Measurements from ENCODE around the gene CAGE1. TPM values are rescaled to one million over a fixed set of nuclear protein-coding genes. Genes with fewer than 3 reads are reported as not detected.
"Not testable (repeated sequence)": the region's sequence is repeated elsewhere in the genome, so short reads cannot be mapped to it uniquely, and the experiment has no call there.

The CAGE1 gene
- total RNA-seq, 2 experiments from 2014 or later = 0.07 to 0.09 TPM

DNA sequence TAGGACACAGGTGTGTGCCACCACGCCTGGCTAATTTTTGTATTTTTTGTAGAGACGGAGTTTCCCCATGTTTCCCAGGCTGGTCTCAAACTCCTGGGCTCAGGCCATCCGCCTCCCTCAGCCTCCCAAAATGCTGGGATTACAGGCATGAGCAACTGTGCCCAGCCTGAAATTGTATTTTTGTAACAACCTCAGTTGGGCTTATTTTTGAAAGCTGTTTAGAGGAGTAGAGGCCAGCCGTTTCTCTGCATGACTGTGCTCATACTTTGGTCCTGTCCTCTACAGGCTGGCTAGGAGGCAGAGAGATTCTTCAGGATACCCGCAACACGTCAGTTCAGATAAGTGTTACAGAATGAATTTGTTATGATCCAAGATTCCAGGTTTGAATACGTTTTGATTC, 22.1 kb downstream of the CAGE1 start:
- POLR2A ChIA-PET = no interaction called here
- no peaks in the 10 kb centered on the region for H3K9me3 Mint-ChIP-seq (ENCODE audit: low read depth)
- no peak for DNase-seq
- H3K36me3 Mint-ChIP-seq (ENCODE audit: low read depth) = no peaks in the 10 kb centered on the region
- peaks cover 6% of the 10 kb centered on the region for H3K27me3 Mint-ChIP-seq
- no peak overlapping the region for H3K27ac Mint-ChIP-seq
- intact Hi-C loops (cut with DNase I, micrococcal nuclease) = no loop called here
- ATAC-seq = no peak
- CTCF ChIA-PET = no interaction called here
- H3K4me3 Mint-ChIP-seq = no peak overlapping the region
- no peaks in the 10 kb centered on the region for H3K4me1 Mint-ChIP-seq

DNA sequence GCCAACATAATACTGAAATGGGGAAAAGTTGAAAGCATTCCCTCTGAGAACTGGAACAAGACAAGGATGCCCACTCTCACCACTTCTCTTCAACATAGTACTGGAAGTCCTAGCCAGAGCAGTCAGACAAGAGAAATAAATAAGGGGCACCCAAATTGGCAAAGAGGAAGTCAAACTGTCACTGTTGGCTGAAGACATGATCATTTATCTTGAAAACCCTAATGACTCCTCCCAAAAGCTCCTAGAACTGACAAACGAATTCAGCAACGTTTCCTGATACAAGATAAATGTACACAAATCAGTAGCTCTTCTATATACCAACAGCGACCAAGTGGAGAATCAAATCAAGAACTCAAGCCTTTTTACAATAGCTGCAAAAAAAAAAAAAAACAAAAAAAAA, 37.6 kb downstream of the CAGE1 start:
- intact Hi-C loops (cut with DNase I, micrococcal nuclease); H3K4me1 Mint-ChIP-seq; DNase-seq; H3K4me3 Mint-ChIP-seq; H3K27me3 Mint-ChIP-seq; H3K27ac Mint-ChIP-seq; POLR2A ChIA-PET; ATAC-seq; H3K9me3 Mint-ChIP-seq (ENCODE audit: low read depth); H3K36me3 Mint-ChIP-seq (ENCODE audit: low read depth): not testable (repeated sequence)
- CTCF ChIA-PET = interaction anchor here (0.7 kb wide), 1 partner anchor 19 kb away, joined by 4 read pairs; no protein-coding TSS in a partner anchor

DNA sequence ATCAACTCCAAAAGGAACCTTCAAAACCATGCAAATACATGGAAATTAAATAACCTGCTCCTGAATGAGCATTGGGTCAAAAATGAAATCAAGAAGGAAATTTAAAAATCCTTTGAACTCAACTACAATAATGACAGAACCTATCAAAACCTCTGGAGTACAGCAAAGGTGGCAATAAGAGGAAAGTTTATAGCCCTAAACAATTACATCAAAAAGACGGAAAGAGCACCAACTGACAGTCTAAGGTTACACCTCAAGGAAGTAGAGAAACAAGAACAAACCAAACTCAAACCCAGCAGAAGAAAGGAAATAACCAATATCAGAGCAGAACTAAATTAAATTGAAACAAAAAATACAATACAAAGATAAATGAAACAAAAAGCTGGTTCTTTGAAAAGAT, 39.0 kb downstream of the CAGE1 start:
- H3K27ac Mint-ChIP-seq; POLR2A ChIA-PET; H3K4me1 Mint-ChIP-seq; CTCF ChIA-PET; DNase-seq; H3K36me3 Mint-ChIP-seq (ENCODE audit: low read depth); H3K9me3 Mint-ChIP-seq (ENCODE audit: low read depth); ATAC-seq; intact Hi-C loops (cut with DNase I, micrococcal nuclease); H3K27me3 Mint-ChIP-seq; H3K4me3 Mint-ChIP-seq: not testable (repeated sequence)

DNA sequence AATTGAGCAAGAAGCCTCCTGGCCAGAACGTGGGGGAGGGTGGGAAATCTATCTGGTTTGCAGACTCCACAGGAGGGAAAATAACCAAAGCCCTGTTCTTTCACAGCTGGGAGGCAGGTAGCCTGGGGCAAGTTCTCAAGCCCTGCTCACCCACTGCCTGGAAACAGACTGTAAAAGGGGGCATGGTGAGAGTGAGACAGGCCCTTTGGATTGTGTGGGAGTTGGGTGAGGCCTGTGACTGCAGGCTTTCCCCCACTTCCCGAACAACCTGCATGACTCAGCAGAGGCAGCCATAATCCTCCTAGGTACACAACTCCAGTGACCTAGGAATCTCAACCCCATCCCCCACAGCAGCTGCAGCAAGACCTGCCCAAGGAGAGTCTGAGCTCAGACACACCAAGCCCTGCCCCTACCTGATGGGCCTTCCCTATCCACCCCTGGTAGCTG, 42.0 kb downstream of the CAGE1 start:
- H3K4me1 Mint-ChIP-seq; H3K9me3 Mint-ChIP-seq (ENCODE audit: low read depth); H3K4me3 Mint-ChIP-seq; ATAC-seq; intact Hi-C loops (cut with DNase I, micrococcal nuclease); H3K27me3 Mint-ChIP-seq; POLR2A ChIA-PET; H3K36me3 Mint-ChIP-seq (ENCODE audit: low read depth); H3K27ac Mint-ChIP-seq; DNase-seq: not testable (repeated sequence)
- CTCF ChIA-PET = interaction anchor here (0.5 kb wide), 1 partner anchor 670 kb away, joined by 3 read pairs; no protein-coding TSS in a partner anchor

DNA sequence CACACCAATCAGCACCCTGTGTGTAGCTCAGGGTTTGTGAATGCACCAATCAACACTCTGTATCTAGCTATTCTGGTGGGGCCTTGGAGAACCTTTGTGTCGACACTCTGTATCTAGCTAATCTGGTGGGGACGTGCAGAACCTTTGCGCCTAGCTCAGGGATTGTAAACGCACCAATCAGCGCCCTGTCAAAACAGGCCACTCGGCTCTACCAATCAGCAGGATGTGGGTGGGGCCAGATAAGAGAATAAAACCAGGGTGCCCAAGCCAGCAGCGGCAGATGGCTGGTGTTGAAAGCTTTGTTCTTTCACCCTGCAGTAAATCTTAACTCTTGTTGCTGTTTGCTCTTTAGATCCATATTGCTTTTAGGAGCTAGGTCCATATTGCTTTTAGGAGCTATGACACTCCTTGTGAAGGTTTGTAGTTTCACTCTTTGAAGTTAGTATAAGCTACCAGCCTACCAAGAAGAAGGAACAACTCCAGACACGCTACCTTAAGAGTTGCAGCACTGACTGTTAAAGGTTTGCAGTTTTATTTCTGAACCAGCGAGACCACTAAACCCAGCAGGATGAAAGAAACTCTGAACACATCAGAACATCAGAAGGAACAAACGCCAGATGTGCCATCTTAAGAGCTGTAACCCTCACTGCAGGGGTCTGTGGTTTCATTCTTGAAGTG, 44.6 kb downstream of the CAGE1 start:
- ATAC-seq; POLR2A ChIA-PET; H3K27me3 Mint-ChIP-seq; H3K4me3 Mint-ChIP-seq; H3K36me3 Mint-ChIP-seq (ENCODE audit: low read depth); DNase-seq; H3K27ac Mint-ChIP-seq; intact Hi-C loops (cut with DNase I, micrococcal nuclease); H3K4me1 Mint-ChIP-seq; H3K9me3 Mint-ChIP-seq (ENCODE audit: low read depth): not testable (repeated sequence)
- CTCF ChIA-PET = interaction anchor here (0.6 to 0.7 kb wide), 3 partner anchors 41 to 643 kb away, joined by 3 to 4 read pairs (median 3); no protein-coding TSS in a partner anchor

DNA sequence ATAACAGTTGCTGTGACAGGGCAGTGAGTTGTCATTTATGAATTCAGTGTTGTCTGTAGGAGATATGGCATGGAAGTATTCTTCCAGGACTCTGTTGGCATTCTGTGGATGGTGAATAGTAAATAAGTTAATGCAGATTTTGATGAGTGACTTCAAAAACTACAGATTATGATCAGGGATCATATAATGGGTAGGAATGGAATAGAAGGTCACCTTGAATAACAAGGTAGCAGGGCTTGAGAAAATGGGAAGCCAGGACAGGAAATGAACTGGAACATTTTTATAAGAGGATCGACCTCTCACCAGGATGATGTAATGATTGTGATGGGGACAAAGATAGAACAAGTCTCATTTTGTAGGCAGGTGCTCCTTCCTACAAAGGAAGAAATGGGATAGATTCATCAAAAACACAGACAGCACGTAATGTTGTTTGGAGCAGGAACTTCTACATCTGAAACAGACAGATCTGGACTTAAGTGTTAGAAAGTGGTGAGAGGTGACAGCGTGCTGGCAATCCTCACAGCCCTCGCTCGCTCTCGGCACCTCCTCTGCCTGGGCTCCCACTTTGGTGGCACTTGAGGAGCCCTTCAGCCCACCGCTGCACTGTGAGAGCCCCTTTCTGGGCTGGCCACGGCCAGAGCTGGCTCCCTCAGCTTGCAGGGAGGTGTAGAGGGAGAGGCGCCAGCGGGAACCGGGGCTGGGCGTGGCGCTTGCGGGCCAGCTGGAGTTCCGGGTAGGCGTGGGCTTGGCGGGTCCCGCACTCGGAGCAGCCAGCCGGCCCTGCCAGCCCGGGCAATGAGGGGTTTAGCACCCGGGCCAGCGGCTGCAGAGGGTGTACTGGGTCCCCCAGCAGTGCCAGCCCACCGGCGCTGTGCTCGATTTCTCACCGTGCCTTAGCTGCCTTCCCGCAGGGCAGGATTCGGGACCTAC, 45.7 kb downstream of the CAGE1 start:
- no peak for ATAC-seq
- Mint-ChIP-seq H3K27ac (no peak overlapping the region), H3K4me1 (peaks cover 2% of the 10 kb centered on the region), H3K27me3 (peaks cover 8% of the 10 kb centered on the region), H3K9me3 (ENCODE audit: low read depth) (no peaks in the 10 kb centered on the region), H3K4me3 (no peak overlapping the region), H3K36me3 (ENCODE audit: low read depth) (no peaks in the 10 kb centered on the region)
- intact Hi-C loops (cut with DNase I, micrococcal nuclease) = no loop called here
- ChIA-PET POLR2A (no interaction called here), CTCF (interaction anchor here (0.7 kb wide), 1 partner anchor 246 kb away, joined by 3 read pairs; the partner anchor contains the start of gene SNRNP48)
- DNase-seq = no peak

DNA sequence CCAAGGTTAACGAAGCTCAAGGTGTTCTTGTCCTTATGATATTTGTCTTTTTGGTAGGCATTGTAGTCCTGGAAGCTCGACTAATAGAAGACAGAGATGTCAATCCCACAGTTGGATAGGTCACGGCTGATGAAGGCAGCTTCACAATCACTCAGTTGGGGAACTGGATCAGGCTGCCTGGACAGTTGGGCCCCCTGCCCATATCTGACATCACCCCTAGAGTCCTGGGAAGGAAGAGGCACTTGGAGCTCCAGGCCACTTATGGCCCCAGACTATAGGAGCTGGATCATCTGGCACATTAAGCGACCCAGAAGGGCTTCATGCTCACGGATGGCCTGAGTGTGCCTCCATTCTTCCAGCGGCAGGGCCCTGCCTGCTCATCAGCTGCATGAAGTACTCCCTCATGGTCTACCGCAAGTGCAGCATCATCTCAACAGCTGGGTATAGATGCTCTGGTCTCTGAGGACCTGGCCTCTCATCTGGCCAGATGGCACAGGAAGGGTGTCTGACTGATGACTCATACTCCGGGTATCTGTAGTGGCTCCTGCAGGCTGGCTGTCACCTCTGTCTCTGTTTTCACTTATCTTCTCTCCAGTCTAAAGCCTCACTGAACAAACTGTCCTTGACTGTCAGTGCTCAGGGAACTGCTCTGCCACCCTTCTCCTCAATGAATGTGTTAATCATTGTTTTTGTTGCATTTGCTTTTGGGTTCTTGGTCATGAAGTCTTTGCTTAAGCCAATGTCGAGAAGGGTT, 47.4 kb downstream of the CAGE1 start:
- no peak overlapping the region for H3K27ac Mint-ChIP-seq
- POLR2A ChIA-PET = no interaction called here
- ATAC-seq = peak; percentile 63
- no peak overlapping the region for H3K4me3 Mint-ChIP-seq
- DNase-seq = no peak
- CTCF ChIA-PET = no interaction called here
- peaks cover 6% of the 10 kb centered on the region for H3K27me3 Mint-ChIP-seq
- no peaks in the 10 kb centered on the region for H3K36me3 Mint-ChIP-seq (ENCODE audit: low read depth)
- H3K9me3 Mint-ChIP-seq (ENCODE audit: low read depth) = no peaks in the 10 kb centered on the region
- peaks cover 2% of the 10 kb centered on the region for H3K4me1 Mint-ChIP-seq
- intact Hi-C loops (cut with DNase I, micrococcal nuclease) = no loop called here

DNA sequence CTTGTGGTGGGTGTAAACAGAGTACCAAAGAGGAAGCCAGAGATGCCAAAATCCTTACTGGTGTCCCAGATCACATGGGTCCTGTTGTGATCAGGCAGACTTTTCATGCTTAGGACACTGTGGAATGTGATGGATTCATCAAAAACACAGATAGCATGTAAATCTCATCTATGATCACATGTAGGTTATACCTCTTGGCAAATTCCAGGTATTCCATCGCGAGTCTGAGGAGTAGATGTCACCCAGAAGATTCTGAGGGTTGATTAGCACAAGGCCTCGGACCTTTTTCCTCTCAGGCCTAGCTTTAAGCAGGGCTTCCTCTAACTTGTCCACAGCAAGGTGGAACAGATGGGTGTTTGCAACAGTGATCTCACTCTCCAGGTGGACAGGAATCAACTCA, 48.3 kb downstream of the CAGE1 start:
- intact Hi-C loops (cut with DNase I, micrococcal nuclease) = no loop called here
- ATAC-seq (no peak), DNase-seq (no peak)
- Mint-ChIP-seq H3K36me3 (ENCODE audit: low read depth) (no peaks in the 10 kb centered on the region), H3K27me3 (peaks cover 6% of the 10 kb centered on the region), H3K4me1 (peaks cover 2% of the 10 kb centered on the region), H3K4me3 (no peak overlapping the region), H3K27ac (no peak overlapping the region), H3K9me3 (ENCODE audit: low read depth) (no peaks in the 10 kb centered on the region)
- ChIA-PET CTCF (interaction anchor here (0.7 kb wide), 1 partner anchor 85 kb away, joined by 3 read pairs; no protein-coding TSS in a partner anchor), POLR2A (no interaction called here)

DNA sequence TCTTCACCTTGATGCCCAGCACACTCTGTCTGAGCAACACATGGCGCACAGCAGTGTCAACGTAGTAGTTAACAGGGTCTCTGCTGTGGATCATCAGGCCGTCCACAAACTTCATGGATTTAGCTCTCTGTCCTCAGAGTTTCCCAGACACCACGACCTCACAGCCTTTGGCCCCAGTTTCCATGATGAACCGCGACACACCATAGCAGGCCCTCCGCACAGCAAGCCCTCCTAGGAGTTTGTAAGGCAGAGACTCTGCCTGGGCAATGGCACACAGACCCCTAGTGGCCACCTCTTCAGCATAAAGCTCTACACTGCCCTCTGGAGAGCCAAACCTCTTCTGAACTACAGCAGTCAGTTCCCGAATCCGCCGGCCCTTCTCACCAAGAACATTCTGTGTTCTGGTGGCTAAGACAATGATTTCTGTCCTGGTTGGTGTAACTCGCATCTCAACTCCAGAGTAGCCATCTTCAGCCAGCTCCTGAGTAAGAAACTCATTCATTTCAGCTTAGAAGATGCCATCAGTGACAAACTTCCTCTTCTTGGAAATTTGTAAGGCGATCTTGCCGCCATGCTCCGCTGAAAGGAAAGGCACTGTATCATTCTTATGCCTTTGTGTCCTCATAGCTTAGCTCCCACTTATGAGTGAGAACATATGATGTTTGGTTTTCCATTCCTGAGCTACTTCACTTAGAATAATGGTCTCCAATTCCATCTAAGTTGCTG, 50.4 kb downstream of the CAGE1 start:
- H3K4me3 Mint-ChIP-seq; H3K27ac Mint-ChIP-seq; ATAC-seq; H3K27me3 Mint-ChIP-seq; H3K9me3 Mint-ChIP-seq (ENCODE audit: low read depth); H3K4me1 Mint-ChIP-seq; POLR2A ChIA-PET; H3K36me3 Mint-ChIP-seq (ENCODE audit: low read depth): not testable (repeated sequence)
- peak; percentile 13 for DNase-seq
- intact Hi-C loops (cut with DNase I, micrococcal nuclease) = loop anchor here in 1 of 2 experiments (2.0 kb wide), 1 partner anchor 62 kb away; no protein-coding TSS in a partner anchor
- CTCF ChIA-PET = interaction anchor here (0.8 to 1.5 kb wide), 2 partner anchors 36 to 53 kb away, joined by 3 read pairs; no protein-coding TSS in a partner anchor

DNA sequence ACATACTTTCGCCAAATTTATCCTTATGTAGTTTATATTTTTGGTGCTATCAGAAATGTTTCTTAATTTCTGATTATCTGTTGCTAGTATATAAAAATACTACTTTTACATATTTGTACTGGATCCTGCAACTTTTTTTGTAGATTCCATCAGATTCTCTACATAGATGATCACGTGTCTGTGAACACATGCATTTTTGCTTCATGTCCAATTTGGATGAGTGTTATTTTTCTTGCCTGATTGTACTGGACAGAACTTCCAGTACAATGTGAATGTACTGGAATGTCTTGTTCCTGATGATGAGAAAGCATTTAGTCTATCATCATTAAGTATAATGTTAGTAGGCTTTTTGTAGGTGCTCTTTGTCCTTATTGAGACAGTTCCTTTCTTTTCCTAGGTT, 51.5 kb downstream of the CAGE1 start:
- H3K4me3 Mint-ChIP-seq = no peak overlapping the region
- peaks cover 2% of the 10 kb centered on the region for H3K4me1 Mint-ChIP-seq
- H3K9me3 Mint-ChIP-seq (ENCODE audit: low read depth) = no peaks in the 10 kb centered on the region
- ATAC-seq (no peak), DNase-seq (no peak)
- H3K36me3 Mint-ChIP-seq (ENCODE audit: low read depth) = no peaks in the 10 kb centered on the region
- intact Hi-C loops (cut with DNase I, micrococcal nuclease) = loop anchor here in 1 of 2 experiments (2.0 kb wide), 1 partner anchor 61 kb away; no protein-coding TSS in a partner anchor
- CTCF ChIA-PET = interaction anchor here (1.5 kb wide), 1 partner anchor 54 kb away, joined by 3 read pairs; no protein-coding TSS in a partner anchor
- no peak overlapping the region for H3K27ac Mint-ChIP-seq
- H3K27me3 Mint-ChIP-seq = peaks cover 2% of the 10 kb centered on the region
- POLR2A ChIA-PET = no interaction called here

DNA sequence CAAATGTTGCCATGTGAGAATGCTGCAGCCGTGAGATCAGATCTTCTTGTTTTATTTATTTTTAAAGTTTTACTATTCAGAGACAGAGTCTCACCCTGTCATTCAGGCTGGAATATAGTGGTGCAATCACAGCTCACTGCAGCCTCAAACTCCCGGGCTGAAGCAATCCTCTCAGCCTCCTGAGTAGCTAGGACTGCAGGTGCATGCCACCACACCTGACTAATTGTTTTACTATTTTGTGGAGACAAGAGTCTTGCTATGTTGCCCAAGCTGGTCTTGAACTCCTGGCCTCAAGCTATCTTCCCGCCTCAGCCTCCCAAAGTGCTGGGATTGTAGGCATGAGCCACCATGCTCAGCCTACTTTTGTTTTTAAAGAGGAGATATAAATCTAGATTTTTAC, 54.0 kb downstream of the CAGE1 start:
- DNase-seq (no peak), ATAC-seq (no peak)
- ChIA-PET CTCF (interaction anchor here (0.5 kb wide), 1 partner anchor 61 kb away, joined by 3 read pairs; no protein-coding TSS in a partner anchor), POLR2A (no interaction called here)
- H3K36me3 Mint-ChIP-seq (ENCODE audit: low read depth) = no peaks in the 10 kb centered on the region
- no peaks in the 10 kb centered on the region for H3K9me3 Mint-ChIP-seq (ENCODE audit: low read depth)
- intact Hi-C loops (cut with DNase I, micrococcal nuclease) = no loop called here
- H3K4me1 Mint-ChIP-seq = no peaks in the 10 kb centered on the region
- H3K27me3 Mint-ChIP-seq = no peaks in the 10 kb centered on the region
- H3K4me3 Mint-ChIP-seq = no peak overlapping the region
- no peak overlapping the region for H3K27ac Mint-ChIP-seq

Measured in activated CD4-positive, alpha-beta T cell treated with anti-CD3 and anti-CD28 coated beads for 36 hours (primary cell).